ENCODE measurements around the gene TEX54.

TEX54 gene

GRCh38 chr11:62794201-62794775 is 38.4 kb downstream of the TEX54 start:
- no peak overlapping the region for H3K9ac ChIP-seq (ENCODE audit: low read length)
- H3K27ac ChIP-seq (ENCODE audit: low read depth, low read length, poor library complexity, severe bottlenecking): no peak overlapping the region
- H4K20me1 ChIP-seq (ENCODE audit: insufficient read depth, low read length): no peaks in the 10 kb centered on the region
- no peak for TF ChIP-seq CTCF (IDR thresholded peaks at IDR 0.05; ENCODE audit: low read length)
- TF ChIP-seq EZH2 (IDR thresholded peaks at IDR 0.05; ENCODE audit: borderline replicate concordance, low read length): no peak
- no peak overlapping the region for H3K4me3 ChIP-seq (ENCODE audit: low read depth, low read length, poor library complexity, severe bottlenecking)
- H3F3A ChIP-seq (ENCODE audit: insufficient read depth, low read length): no peaks in the 10 kb centered on the region
- H3K4me1 ChIP-seq (ENCODE audit: insufficient read depth, low read length, severe bottlenecking): peaks cover 26% of the 10 kb centered on the region
- peaks cover 85% of the 10 kb centered on the region for H3K36me3 ChIP-seq (ENCODE audit: insufficient read depth, low read length)
- no peaks in the 10 kb centered on the region for H3K9me3 ChIP-seq (ENCODE audit: low read length)
- peaks cover 11% of the 10 kb centered on the region; the same call in 1 of the 2 replicates for H3K79me2 ChIP-seq (ENCODE audit: insufficient read depth, low read length)
- H3K9me2 ChIP-seq (ENCODE audit: low read depth, low read length): no peaks in the 10 kb centered on the region
- H3K27me3 ChIP-seq (ENCODE audit: insufficient read depth, low read length): no peaks in the 10 kb centered on the region
- no peak overlapping the region for H3K4me2 ChIP-seq (ENCODE audit: low read length)
- no peak overlapping the region for H2AFZ ChIP-seq (ENCODE audit: low read length)

- Histone ChIP-seq H3K9me2 (ENCODE audit: low read depth, low read length) (no peaks in the 10 kb centered on the region), H3K4me3 (ENCODE audit: low read depth, low read length, poor library complexity, severe bottlenecking) (peak overlapping the region; percentile 85), H3K27me3 (ENCODE audit: insufficient read depth, low read length) (no peaks in the 10 kb centered on the region), H3K4me2 (ENCODE audit: low read length) (peak overlapping the region; percentile 78), H4K20me1 (ENCODE audit: insufficient read depth, low read length) (no peaks in the 10 kb centered on the region), H3F3A (ENCODE audit: insufficient read depth, low read length) (no peaks in the 10 kb centered on the region), H3K79me2 (ENCODE audit: insufficient read depth, low read length) (peaks cover 11% of the 10 kb centered on the region; the same call in 1 of the 2 replicates), H2AFZ (ENCODE audit: low read length) (no peak overlapping the region), H3K36me3 (ENCODE audit: insufficient read depth, low read length) (peaks cover 67% of the 10 kb centered on the region), H3K27ac (ENCODE audit: low read depth, low read length, poor library complexity, severe bottlenecking) (peak overlapping the region; percentile 55), H3K9me3 (ENCODE audit: low read length) (no peaks in the 10 kb centered on the region), H3K9ac (ENCODE audit: low read length) (peak overlapping the region; percentile 85; the same call in 1 of the 2 replicates), H3K4me1 (ENCODE audit: insufficient read depth, low read length, severe bottlenecking) (peaks cover 42% of the 10 kb centered on the region)
- TF ChIP-seq CTCF (IDR thresholded peaks at IDR 0.05; ENCODE audit: low read length): no peak
- TF ChIP-seq EZH2 (IDR thresholded peaks at IDR 0.05; ENCODE audit: borderline replicate concordance, low read length): no peak
Measured at GRCh38 chr11:62792202-62792575, 40.5 kb downstream of the TEX54 start.

GRCh38 chr11:62791501-62792201 is 41.0 kb downstream of the TEX54 start, which contains the start of gene TMEM223:
Gene TMEM223 (minus strand): TSS chr11:62792006. CDS start chr11:62791994, 12 bp downstream.
- Histone ChIP-seq H3K79me2 (ENCODE audit: insufficient read depth, low read length) (peaks cover 11% of the 10 kb centered on the region; the same call in 1 of the 2 replicates), H3K27ac (ENCODE audit: low read depth, low read length, poor library complexity, severe bottlenecking) (peak within 1 kb of the TSS; percentile 55), H3K9ac (ENCODE audit: low read length) (peak within 1 kb of the TSS; percentile 85), H3K9me2 (ENCODE audit: low read depth, low read length) (no peaks in the 10 kb centered on the region), H3F3A (ENCODE audit: insufficient read depth, low read length) (no peaks in the 10 kb centered on the region), H3K4me1 (ENCODE audit: insufficient read depth, low read length, severe bottlenecking) (peaks cover 42% of the 10 kb centered on the region), H4K20me1 (ENCODE audit: insufficient read depth, low read length) (no peaks in the 10 kb centered on the region), H3K36me3 (ENCODE audit: insufficient read depth, low read length) (peaks cover 62% of the 10 kb centered on the region), H3K9me3 (ENCODE audit: low read length) (no peaks in the 10 kb centered on the region), H2AFZ (ENCODE audit: low read length) (no peak within 1 kb of the TSS), H3K4me2 (ENCODE audit: low read length) (peak within 1 kb of the TSS; percentile 78), H3K4me3 (ENCODE audit: low read depth, low read length, poor library complexity, severe bottlenecking) (peak within 1 kb of the TSS; percentile 85), H3K27me3 (ENCODE audit: insufficient read depth, low read length) (no peaks in the 10 kb centered on the region)
- no peak for TF ChIP-seq EZH2 (IDR thresholded peaks at IDR 0.05; ENCODE audit: borderline replicate concordance, low read length)
- TF ChIP-seq CTCF (IDR thresholded peaks at IDR 0.05; ENCODE audit: low read length): no peak

Measured in OCI-LY1 (cell line).